AG04450 (cell line): Measurements from ENCODE around the gene RNF227. TPM values are rescaled to one million over a fixed set of nuclear protein-coding genes. Genes with fewer than 3 reads are reported as not detected.

Experiments
- CTCF ChIA-PET: fragments of 300-600, 350-600 bp; formaldehyde crosslinking; extraction: SDS; loops from one replicate; lab custom pipeline; 2022; ENCODE audit warnings: antibody characterized with exemption, inconsistent platforms; lab: Charles Lee
- POLR2A ChIA-PET: fragments of 350-600 bp; formaldehyde crosslinking; extraction: SDS; loops from one replicate; lab custom pipeline; 2021; ENCODE audit warnings: antibody characterized with exemption, inconsistent platforms; lab: Yijun Ruan, JAX
- DNase-seq: peaks from one replicate; pipeline ENCODE4 v3.0.0-alpha.2; 2011; ENCODE audit warnings: low read depth, low spot score
- H3K27ac ChIP-seq: one replicate; pipeline ENCODE4 v1.5.1; 2012; ENCODE audit warnings: low read depth, low read length, control low read depth
- H3K27me3 ChIP-seq: one replicate; pipeline ENCODE4 v1.6.0; 2012; ENCODE audit warnings: low read length; ENCODE audit not compliant: control insufficient read depth, insufficient read depth
- H3K4me3 ChIP-seq: 2 replicates; pipeline ENCODE4 v1.5.1; 2011; ENCODE audit warnings: mild to moderate bottlenecking, low read depth, low read length, control low read depth
- H3K9me3 ChIP-seq: 2 replicates; pipeline ENCODE4 v1.5.1; 2012; ENCODE audit warnings: low read length; ENCODE audit not compliant: control insufficient read depth, insufficient read depth
- CTCF ChIP-seq: IDR thresholded peaks from 2 replicates; pipeline ENCODE4 v1.5.1; 2011; ENCODE audit warnings: low read depth, low read length, control low read depth, inconsistent platforms
- polyA plus RNA-seq: library from polyadenylated mRNA; depleted of rRNA; stranded (reverse); fragments of >200 nt; gene quantifications from 2 replicates; pipeline ENCODE4 v1.2.3, GENCODE V29; 2011

The RNF227 gene
- polyA plus RNA-seq, 1 experiment = 1.4 TPM

- Histone ChIP-seq H3K4me3 (no peak overlapping the region), H3K27ac (no peak overlapping the region), H3K9me3 (no peaks in the 10 kb centered on the region), H3K27me3 (no peaks in the 10 kb centered on the region)
- no peak for TF ChIP-seq CTCF
- ChIA-PET CTCF (no interaction called here), POLR2A (interaction anchor here (1.0 kb wide), 1 partner anchor 10 kb away, joined by 4 read pairs; no protein-coding TSS in a partner anchor)
- no peak for DNase-seq
Measured at GRCh38 chr17:7894226-7894625, 21.9 kb downstream of the RNF227 start.

DNA sequence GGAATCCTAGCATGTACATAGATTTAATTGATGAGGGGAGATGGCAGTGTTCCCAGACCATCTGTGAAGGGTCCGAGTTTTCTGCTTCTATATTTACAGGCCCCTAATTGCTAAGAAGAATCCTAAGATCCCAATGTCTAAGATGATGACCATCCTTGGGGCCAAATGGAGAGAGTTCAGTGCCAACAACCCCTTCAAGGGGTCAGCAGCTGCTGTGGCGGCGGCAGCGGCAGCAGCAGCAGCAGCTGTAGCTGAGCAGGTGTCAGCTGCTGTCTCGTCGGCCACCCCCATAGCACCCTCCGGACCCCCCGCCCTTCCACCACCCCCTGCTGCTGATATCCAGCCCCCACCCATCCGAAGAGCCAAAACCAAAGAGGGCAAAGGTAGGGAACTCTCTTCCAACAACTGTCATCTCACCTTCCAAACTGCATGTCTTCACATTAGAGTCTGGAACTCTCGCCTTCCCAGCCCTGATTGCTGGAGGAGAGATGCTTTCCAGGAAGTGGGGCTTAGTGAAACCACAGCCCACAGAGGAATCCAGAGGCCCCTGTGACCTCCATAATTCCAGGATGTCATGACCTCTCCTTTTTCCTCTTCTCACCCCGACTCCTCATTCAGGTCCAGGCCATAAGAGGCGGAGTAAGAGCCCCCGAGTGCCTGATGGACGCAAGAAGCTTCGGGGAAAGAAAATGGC is 22.8 kb downstream of the RNF227 start:
- ChIA-PET CTCF (no interaction called here), POLR2A (no interaction called here)
- no peak overlapping the region for H3K27ac ChIP-seq
- DNase-seq = no peak
- no peaks in the 10 kb centered on the region for H3K9me3 ChIP-seq
- no peak for TF ChIP-seq CTCF
- no peaks in the 10 kb centered on the region for H3K27me3 ChIP-seq
- H3K4me3 ChIP-seq = no peak overlapping the region

DNA sequence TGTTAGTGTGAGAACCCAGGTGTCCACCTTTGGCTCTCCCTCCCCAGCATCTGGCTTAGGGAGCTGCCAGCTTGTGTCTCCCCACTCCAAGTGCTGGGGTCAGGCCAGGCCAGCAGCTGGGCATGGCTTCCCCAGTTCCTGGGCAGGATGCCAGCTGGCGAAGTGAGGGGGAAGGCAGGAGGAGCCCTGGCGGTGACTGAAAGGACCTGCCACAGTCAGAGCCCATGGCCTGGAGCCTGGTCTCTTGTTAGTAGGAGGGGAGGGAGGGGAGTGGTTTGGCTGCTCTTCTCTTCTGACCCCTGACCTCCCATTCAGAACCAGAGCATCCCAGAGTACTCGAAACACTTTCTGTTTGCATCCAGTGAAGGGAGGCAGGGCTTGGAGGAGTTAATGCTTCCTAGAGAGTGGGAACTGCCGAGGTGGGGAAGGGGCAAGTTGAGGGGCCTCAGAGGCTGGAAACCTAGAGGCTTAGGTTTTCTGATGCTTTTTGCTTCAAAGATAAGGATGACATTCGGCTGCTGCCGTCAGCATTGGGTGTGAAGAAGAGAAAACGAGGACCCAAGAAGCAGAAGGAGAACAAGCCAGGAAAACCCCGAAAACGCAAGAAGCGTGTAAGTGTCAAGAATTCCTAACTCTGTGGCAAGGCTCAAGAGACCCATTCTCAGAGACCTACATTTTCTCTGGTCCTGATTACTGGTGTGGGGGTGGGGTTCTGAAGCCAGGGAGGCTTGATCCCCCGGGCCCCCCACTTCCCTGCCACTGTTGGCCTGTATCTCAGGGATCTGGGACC is 26.7 kb downstream of the RNF227 start:
- ChIA-PET CTCF (interaction anchor here (0.9 kb wide), 1 partner anchor 9 kb away, joined by 3 read pairs; no protein-coding TSS in a partner anchor), POLR2A (interaction anchor here (0.7 to 1.3 kb wide), 3 partner anchors 8 to 32 kb away, joined by 3 to 9 read pairs (median 4); partner anchors contain the start of gene NAA38)
- peak; percentile 67 for DNase-seq
- peak overlapping the region; percentile 77 for H3K27ac ChIP-seq
- H3K27me3 ChIP-seq = no peaks in the 10 kb centered on the region
- no peaks in the 10 kb centered on the region; the same call in 1 of the 2 replicates for H3K9me3 ChIP-seq
- TF ChIP-seq CTCF = peak; percentile 48
- H3K4me3 ChIP-seq = peak overlapping the region; percentile 66

DNA sequence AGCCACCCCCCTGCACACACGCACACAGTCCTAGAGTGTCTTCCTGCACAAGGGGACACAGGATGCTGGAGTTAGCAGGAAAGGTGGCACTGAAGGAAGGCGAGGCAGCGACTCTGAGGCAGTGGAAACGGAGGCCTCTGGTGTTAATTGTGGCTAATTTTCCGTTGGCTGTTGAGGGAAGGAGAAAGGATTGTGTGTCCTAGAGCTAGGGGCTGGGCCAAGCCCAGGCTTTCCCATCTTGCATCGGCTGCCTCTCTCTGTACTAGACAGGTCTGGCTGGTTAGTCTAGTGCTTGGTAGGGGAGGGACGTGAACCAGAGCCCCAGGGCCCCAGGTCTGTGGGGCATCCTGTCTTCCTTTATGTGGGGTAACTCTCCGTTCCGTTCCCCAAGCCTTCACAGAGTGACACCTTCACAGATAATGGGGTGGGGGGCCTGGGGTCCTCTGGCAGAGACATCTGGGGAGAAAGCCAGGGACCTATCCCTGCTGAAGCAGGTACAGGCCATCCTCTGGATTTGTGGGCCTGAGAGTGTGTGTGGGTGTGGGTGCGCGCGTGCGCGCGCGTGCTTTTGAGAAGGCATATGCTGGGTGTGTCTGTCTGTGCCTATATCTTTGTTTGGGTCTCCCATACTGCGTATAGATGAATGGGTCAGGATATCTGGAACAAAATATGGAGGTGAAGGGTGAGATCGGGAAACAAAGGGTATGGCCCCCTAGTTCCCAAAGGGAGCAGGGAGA is 27.7 kb downstream of the RNF227 start, which contains the start of gene CHD3:
Gene CHD3, plus strand, starts transcription at position 606 of the 737 bp plus-strand sequence. CDS start 212 bp downstream, outside the sequence.
- Histone ChIP-seq H3K27me3 (no peaks in the 10 kb centered on the region), H3K4me3 (peak within 1 kb of the TSS; percentile 66), H3K9me3 (no peaks in the 10 kb centered on the region; the same call in 1 of the 2 replicates), H3K27ac (peak within 1 kb of the TSS; percentile 77)
- ChIA-PET POLR2A (interaction anchor here (0.7 to 1.3 kb wide), 2 partner anchors 9 to 31 kb away, joined by 3 to 4 read pairs; partner anchors contain the start of gene NAA38), CTCF (interaction anchor here (0.9 kb wide), 1 partner anchor 10 kb away, joined by 3 read pairs; no protein-coding TSS in a partner anchor)
- TF ChIP-seq CTCF = no peak
- no peak for DNase-seq
